HepG2 (cell line): ENCODE results near the gene CGREF1. TPM values are rescaled to one million over a fixed set of nuclear protein-coding genes. Genes with fewer than 3 reads are reported as not detected.

Source experiments
- ATAC-seq: fragments of 200-7000 bp; cut with Tn5 transposase; 3 replicates; pipeline ENCODE4 v1.9.1; 2020; ENCODE audit warnings: mild to moderate bottlenecking, moderate library complexity
- BruUV-seq: library from RNA; stranded (reverse); fragments of 400-500 nt; replicated peaks from 2 replicates; lab custom pipeline; 2021; lab: Mats Ljungman, UMichigan
- CTCF ChIA-PET: fragments of 300-600 bp; formaldehyde crosslinking; extraction: SDS; loops from one replicate; lab custom pipeline; 2021; ENCODE audit warnings: low total read pairs, inconsistent platforms, low intra/inter-chr PET ratio; lab: Yijun Ruan, JAX
- POLR2A ChIA-PET: fragments of 350-600 bp; sonication (Branson Sonifier 250); formaldehyde crosslinking; loops from one replicate; lab custom pipeline; 2020; ENCODE audit warnings: antibody characterized with exemption, inconsistent platforms; lab: Yijun Ruan, JAX
- DNase-seq: peaks from one replicate; pipeline ENCODE4 v3.0.0-alpha.2; 2015; ENCODE audit warnings: low spot score
- FAIRE-seq: peaks from 3 replicates; lab custom pipeline; 2011; peaks lifted over from hg19 to GRCh38; lab: Jason Lieb, UNC
- H2AFZ ChIP-seq: one replicate; pipeline ENCODE4 v1.6.1; 2011; ENCODE audit warnings: low read length, inconsistent platforms
- H3K27ac ChIP-seq: fragments of 300-600 bp; 3 replicates; pipeline ENCODE4 v1.8.0; 2011; ENCODE audit warnings: mixed run types, mild to moderate bottlenecking, mixed read lengths, low read length, inconsistent platforms; ENCODE audit not compliant: insufficient read depth; ENCODE audit errors: extremely low read length
- H3K27me3 ChIP-seq, 2 experiments: fragments of 200-600 bp in 1 of 2; 2 replicates in 1 of 2; 3 replicates in 1 of 2; pipeline versions ENCODE4 v1.6.0 to v1.8.0; 2011; ENCODE audit warnings: low read length in 2 of 2, mild to moderate bottlenecking in 2 of 2, moderate library complexity in 2 of 2, inconsistent platforms in 1 of 2; ENCODE audit not compliant: insufficient read depth in 2 of 2, control insufficient read depth in 1 of 2
- H3K36me3 ChIP-seq, 2 experiments: fragments of 200-600 bp in 1 of 2; replicated peaks in 1 of 2; 2 replicates in 1 of 2; 3 replicates in 1 of 2; pipeline versions ENCODE4 v1.5.1 to v1.8.0; 2011; ENCODE audit warnings: low read length in 2 of 2, inconsistent platforms in 1 of 2; ENCODE audit not compliant: insufficient read depth in 2 of 2, control insufficient read depth in 1 of 2
- H3K4me1 ChIP-seq: 2 replicates; pipeline ENCODE4 v1.5.1; 2012; ENCODE audit warnings: low read length, inconsistent platforms; ENCODE audit not compliant: insufficient read depth
- H3K4me2 ChIP-seq: 2 replicates; pipeline ENCODE4 v1.6.0; 2011; ENCODE audit warnings: low read depth, low read length, inconsistent platforms
- H3K4me3 ChIP-seq, 3 experiments: fragments of 200-600 bp in 1 of 3; sonication (generic), shearing (Covaris generic) in 1 of 3; replicated peaks in 1 of 3; 2 replicates each; pipeline ENCODE4 v1.5.1; 2011 to 2016; ENCODE audit warnings: low read length in 3 of 3, inconsistent platforms in 2 of 3, low read depth in 2 of 3, mild to moderate bottlenecking in 2 of 3, control low read depth in 1 of 3, mixed read lengths in 1 of 3; ENCODE audit not compliant: insufficient read depth in 1 of 3
- H3K79me2 ChIP-seq: one replicate; pipeline ENCODE4 v1.6.1; 2011; ENCODE audit warnings: low read length, inconsistent platforms; ENCODE audit not compliant: insufficient read depth
- H3K9ac ChIP-seq: 2 replicates; pipeline ENCODE4 v1.6.0; 2011; ENCODE audit warnings: mild to moderate bottlenecking, low read depth, low read length, inconsistent platforms; ENCODE audit not compliant: insufficient read depth
- H3K9me3 ChIP-seq: 2 replicates; pipeline ENCODE4 v1.5.1; 2012; ENCODE audit warnings: mild to moderate bottlenecking, low read length
- H4K20me1 ChIP-seq: 2 replicates; pipeline ENCODE4 v1.6.0; 2011; ENCODE audit warnings: inconsistent platforms, mild to moderate bottlenecking, low read length, moderate library complexity; ENCODE audit not compliant: insufficient read depth
- CSRNP2 ChIP-seq: sonication (generic); formaldehyde crosslinking; conservative IDR thresholded peaks from 2 replicates; pipeline ENCODE4 v1.8.0; 2022; ENCODE audit warnings: low read depth, missing genetic modification reagents
- GLI4 ChIP-seq: sonication (generic); formaldehyde crosslinking; IDR thresholded peaks from 2 replicates; pipeline ENCODE4 v1.5.1; 2020; ENCODE audit warnings: missing genetic modification reagents, mild to moderate bottlenecking, moderate library complexity, borderline replicate concordance
- MXI1 ChIP-seq: IDR thresholded peaks from 3 replicates; pipeline ENCODE4 v1.6.1; 2012; ENCODE audit warnings: low read depth, low read length, inconsistent platforms, borderline replicate concordance
- RXRA ChIP-seq: sonication (generic); formaldehyde crosslinking; IDR thresholded peaks from 2 replicates; pipeline ENCODE4 v1.5.1; 2020; ENCODE audit warnings: missing genetic modification reagents
- SAP130 ChIP-seq: IDR thresholded peaks from 2 replicates; pipeline ENCODE4 v1.6.1; 2016; ENCODE audit warnings: low read depth
- TRIM24 ChIP-seq: sonication (generic); formaldehyde crosslinking; IDR thresholded peaks from 2 replicates; pipeline ENCODE4 v1.8.0; 2022; ENCODE audit warnings: mild to moderate bottlenecking, missing genetic modification reagents
- ZBTB8A ChIP-seq: sonication (generic); formaldehyde crosslinking; IDR thresholded peaks from 2 replicates; pipeline ENCODE4 v1.4.0; 2020; ENCODE audit warnings: mild to moderate bottlenecking, low read depth, missing genetic modification reagents, borderline replicate concordance
- ZNF703 ChIP-seq: sonication (generic); formaldehyde crosslinking; IDR thresholded peaks from 2 replicates; pipeline ENCODE4 v1.5.1; 2020; ENCODE audit warnings: missing genetic modification reagents, mild to moderate bottlenecking, moderate library complexity, borderline replicate concordance
- WGBS: methylation state at CpG from one replicate; pipeline ENCODE4 v1.1.6; 2017; ENCODE audit warnings: low lambda C conversion rate; 5-methylcytosine and 5-hydroxymethylcytosine counted together
- in situ Hi-C: cut with HindIII; loops from 2 replicates; pipeline ENCODE4 v1.10.0; 2017; ENCODE audit warnings: low pct_unique_long_range_greater_than_20kb; ENCODE audit not compliant: extremely low pct_ligation_motif_present
- intact Hi-C: fragments of 100-400 bp; cut with micrococcal nuclease; formaldehyde crosslinking; loops from one replicate; pipeline ENCODE4 v1.10.0; 2022; ENCODE audit not compliant: unreplicated experiment
- polyA plus RNA-seq, 8 experiments: library from polyadenylated mRNA; depleted of rRNA in 3 of 8; stranded (reverse) in 7 of 8; unstranded in 1 of 8; fragments of >200 nt; fragmentation: Illumina TruSeq in 4 of 8; extraction: Trizol in 4 of 8; gene quantifications; 2 replicates each; pipeline versions ENCODE4 v1.2.1 to v1.2.3, GENCODE V29; 2011 to 2016; ENCODE audit warnings: low read depth in 4 of 8, missing spikeins in 1 of 8, mixed read lengths in 1 of 8; ENCODE audit not compliant: insufficient read depth in 1 of 8
- total RNA-seq, 5 experiments: library from RNA; depleted of rRNA; stranded (reverse); fragments of >200 nt; fragmentation: Illumina TruSeq; extraction: Trizol; gene quantifications; 2 replicates each; pipeline ENCODE4 v1.2.3, GENCODE V29; 2016; ENCODE audit warnings: low read depth in 1 of 5
- TF ChIP-seq, protein P1 (sequence below): sonication (generic); formaldehyde crosslinking; IDR thresholded peaks from 2 replicates; pipeline ENCODE4 v1.5.0; 2020; ENCODE audit warnings: mild to moderate bottlenecking, missing genetic modification reagents

CGREF1 gene
- total and polyA plus RNA-seq, 2 of the 13 experiments (the other 11 are each of a cell fraction or from before 2014, with no cell fraction given): 13.9 to 23.4 TPM

DNA sequence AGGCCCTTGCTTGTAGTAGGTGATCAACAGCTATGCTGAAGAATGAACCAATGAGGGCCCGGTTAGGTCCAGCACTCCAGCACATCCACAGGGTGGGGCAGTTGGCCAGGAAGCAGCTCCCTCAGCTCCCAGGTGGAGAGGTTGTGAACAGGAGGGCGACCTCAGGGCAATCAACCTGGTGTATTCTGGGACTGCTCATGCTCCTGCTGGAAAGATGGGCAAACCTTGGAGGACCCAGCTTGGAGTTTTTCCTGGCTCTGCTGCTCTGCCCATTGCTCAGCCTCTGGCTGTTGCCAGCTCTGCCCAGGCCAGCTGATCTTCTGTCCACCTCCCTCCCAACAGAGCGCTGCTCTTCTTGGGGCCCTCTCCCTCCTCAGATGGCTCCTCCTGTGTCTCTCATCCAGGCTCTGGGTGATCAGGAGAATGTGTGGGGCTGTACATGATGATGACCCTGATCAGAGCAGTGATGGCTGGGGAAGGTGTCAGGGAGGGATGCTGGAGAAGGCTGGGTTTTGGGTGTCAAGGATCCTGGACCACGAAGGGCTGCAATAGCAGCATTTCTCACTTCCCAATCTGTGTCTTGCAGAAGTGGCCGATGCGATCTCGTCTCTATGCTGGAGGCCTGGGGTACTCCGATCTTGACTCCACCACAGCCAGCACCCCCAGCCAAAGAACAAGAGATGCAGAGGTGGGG, 33.3 kb upstream of the CGREF1 start (continued):
- TF ChIP-seq MXI1 (0 out of 3 replicates have a peak, but pooled peaks have one; percentile 15), RXRA (CRISPR knock-in tag) (peak; percentile 45; the same call in 1 of the 2 replicates), ZNF703 (CRISPR knock-in tag) (no peak), SAP130 (CRISPR knock-in tag) (peak; percentile 29; the same call in 1 of the 2 replicates)
- TF ChIP-seq, protein P1, sequence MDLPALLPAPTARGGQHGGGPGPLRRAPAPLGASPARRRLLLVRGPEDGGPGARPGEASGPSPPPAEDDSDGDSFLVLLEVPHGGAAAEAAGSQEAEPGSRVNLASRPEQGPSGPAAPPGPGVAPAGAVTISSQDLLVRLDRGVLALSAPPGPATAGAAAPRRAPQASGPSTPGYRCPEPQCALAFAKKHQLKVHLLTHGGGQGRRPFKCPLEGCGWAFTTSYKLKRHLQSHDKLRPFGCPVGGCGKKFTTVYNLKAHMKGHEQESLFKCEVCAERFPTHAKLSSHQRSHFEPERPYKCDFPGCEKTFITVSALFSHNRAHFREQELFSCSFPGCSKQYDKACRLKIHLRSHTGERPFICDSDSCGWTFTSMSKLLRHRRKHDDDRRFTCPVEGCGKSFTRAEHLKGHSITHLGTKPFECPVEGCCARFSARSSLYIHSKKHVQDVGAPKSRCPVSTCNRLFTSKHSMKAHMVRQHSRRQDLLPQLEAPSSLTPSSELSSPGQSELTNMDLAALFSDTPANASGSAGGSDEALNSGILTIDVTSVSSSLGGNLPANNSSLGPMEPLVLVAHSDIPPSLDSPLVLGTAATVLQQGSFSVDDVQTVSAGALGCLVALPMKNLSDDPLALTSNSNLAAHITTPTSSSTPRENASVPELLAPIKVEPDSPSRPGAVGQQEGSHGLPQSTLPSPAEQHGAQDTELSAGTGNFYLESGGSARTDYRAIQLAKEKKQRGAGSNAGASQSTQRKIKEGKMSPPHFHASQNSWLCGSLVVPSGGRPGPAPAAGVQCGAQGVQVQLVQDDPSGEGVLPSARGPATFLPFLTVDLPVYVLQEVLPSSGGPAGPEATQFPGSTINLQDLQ (CRISPR knock-in tag): no peak

- 79% methylated on average over 8 of the region's 8 CpGs for WGBS
- ChIA-PET POLR2A (interaction anchor here (0.7 to 1.9 kb wide), 3 partner anchors 11 to 61 kb away, joined by 3 to 7 read pairs (median 4); partner anchors contain the start of genes ATRAID and SLC5A6), CTCF (no interaction called here)
- Histone ChIP-seq H3K9ac (no peak overlapping the region), H3K27ac (no peak overlapping the region), H4K20me1 (no peaks in the 10 kb centered on the region), H3K4me1 (peaks cover 73% of the 10 kb centered on the region), H3K9me3 (no peaks in the 10 kb centered on the region), H3K4me3 (no peak overlapping the region), H2AFZ (no peak overlapping the region), H3K79me2 (no peaks in the 10 kb centered on the region), H3K27me3 (peaks cover 0 to 2% of the 10 kb centered on the region in 2 experiments; a peak in 2 of 5 replicates), H3K36me3 (no peaks in the 10 kb centered on the region), H3K4me2 (no peak overlapping the region; the same call in 1 of the 2 replicates)
- intact Hi-C loops: no loop called here
- FAIRE-seq: no peak
- BruUV-seq: no TSS peak
- TF ChIP-seq GLI4 (no peak), ZBTB8A (CRISPR knock-in tag) (no peak), CSRNP2 (CRISPR knock-in tag) (no peak), TRIM24 (CRISPR knock-in tag) (no peak)
- ATAC-seq: no peak
- no peak for DNase-seq
- in situ Hi-C loops: loop anchor here (5.0 kb wide), 1 partner anchor 37 kb away; no protein-coding TSS in a partner anchor
Measured at GRCh38 chr2:27150639-27151230, 31.8 kb upstream of the CGREF1 start.
